Occipital lobe (tissue), 2 donors: ENCODE measurements around the gene IL10RA. TPM values are rescaled to one million over a fixed set of nuclear protein-coding genes. Genes with fewer than 3 reads are reported as not detected.

ENCODE experiments used
- DNase-seq: peaks from one replicate; lab custom pipeline; 2025; lab: John Stamatoyannopoulos, UW
- total RNA-seq: library from RNA; depleted of rRNA; stranded (reverse); fragments of >200 nt; gene quantifications from one replicate; pipeline ENCODE4 v1.2.3, GENCODE V29; 2014

Gene IL10RA
- total RNA-seq, 1 donor from 2014 or later = 6.7 TPM

GRCh38 chr11:118046051-118046963 is 60.1 kb downstream of the IL10RA start:
- no peak for DNase-seq

DNA sequence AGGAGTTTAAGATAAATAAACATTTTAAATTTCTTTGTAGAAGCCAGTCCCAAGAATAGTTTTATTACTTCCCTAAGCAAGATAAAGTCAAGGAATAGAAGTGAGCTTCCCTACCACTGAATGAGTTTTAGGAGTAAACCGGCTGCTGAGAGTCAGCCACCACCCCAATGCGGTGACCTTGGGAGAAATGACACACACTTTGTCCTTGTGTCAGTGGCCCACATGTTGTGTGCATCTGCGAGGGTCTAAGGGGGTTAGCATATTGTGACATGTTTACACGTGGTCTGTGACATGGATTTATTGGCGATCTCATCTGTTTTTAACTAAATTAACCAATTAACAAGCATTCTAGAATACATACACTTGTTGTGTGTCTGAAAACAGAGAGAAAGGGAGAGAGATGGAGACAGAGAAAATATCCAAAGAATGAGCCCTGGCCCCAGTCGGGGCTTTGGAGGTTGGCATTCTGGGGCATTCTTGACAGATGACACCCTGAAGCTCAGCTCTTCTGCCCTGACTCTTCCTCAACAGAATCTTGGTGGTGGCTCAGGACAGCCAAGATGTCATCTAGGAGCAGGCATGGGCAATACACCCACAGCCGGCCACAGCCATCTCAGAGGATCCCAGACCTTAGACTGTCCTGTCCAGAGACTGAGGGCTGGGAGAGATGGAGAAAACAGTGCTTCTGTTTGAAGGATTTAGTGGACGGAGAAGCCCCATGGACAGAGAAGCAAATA is 60.9 kb downstream of the IL10RA start:
- DNase-seq = no peak

DNA sequence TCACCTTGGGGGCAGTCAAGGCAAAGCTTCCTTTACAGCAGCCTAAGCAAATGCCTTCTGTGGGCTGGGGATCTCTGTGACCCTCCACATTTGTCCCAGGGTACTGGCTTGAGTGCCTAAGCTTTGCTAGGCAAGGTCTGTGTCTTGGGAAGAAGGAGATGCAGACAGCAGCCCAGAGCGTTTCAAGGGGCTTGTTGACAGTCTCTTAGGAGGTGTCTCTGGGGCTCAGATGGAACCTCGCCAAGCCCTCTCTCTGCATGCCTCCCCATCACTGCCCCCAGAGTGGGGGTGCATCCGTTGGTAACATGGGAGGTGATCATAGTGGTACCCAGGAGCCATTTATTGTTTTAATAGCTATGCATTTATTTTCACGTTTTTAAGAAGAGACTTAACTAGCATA is 61.6 kb downstream of the IL10RA start:
- no peak for DNase-seq

GRCh38 chr11:118048472-118049370 is 62.5 kb downstream of the IL10RA start:
- no peak for DNase-seq

DNA sequence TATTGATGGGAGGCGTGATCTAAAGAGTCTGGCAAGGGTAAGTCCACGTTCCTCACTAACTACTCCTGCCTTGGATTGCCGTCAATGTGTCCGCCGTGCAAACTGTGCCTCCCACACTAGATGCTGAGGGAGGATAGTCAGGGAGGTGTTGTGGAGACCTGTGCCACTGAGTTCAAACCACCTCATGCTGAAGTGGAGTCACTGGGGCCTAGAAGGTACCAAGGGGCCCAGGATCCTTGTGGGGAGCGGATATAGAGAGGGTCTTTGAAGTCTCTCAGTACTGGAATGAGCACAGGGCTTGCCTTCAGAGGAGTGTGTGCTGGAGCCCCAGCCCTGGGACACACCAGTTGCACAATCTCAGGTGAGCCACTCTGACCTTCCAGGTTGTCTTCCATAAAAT is 63.6 kb downstream of the IL10RA start:
- DNase-seq = no peak

GRCh38 chr11:118050208-118050891 is 64.2 kb downstream of the IL10RA start:
- DNase-seq = no peak

Other genes with a start within 250 kb of the IL10RA start
- 7.6 TPM for gene DSCAML1, start 189.2 kb upstream of the IL10RA start, total RNA-seq
- 0.62 TPM for gene FXYD2, start 161.7 kb upstream of the IL10RA start, total RNA-seq
- 107 TPM for gene FXYD6, start 109.7 kb upstream of the IL10RA start, total RNA-seq
- 0.47 TPM for gene TMPRSS13, start 57.0 kb upstream of the IL10RA start, total RNA-seq
- gene TMPRSS4, start 90.7 kb downstream of the IL10RA start, total RNA-seq = not detected
- not detected for gene SMIM35, start 100.6 kb downstream of the IL10RA start, total RNA-seq
- 12.2 TPM for gene SCN4B, start 166.4 kb downstream of the IL10RA start, total RNA-seq
- 5.8 TPM for gene SCN2B, start 190.2 kb downstream of the IL10RA start, total RNA-seq
- 1.2 TPM for gene JAML, start 238.6 kb downstream of the IL10RA start, total RNA-seq